GM06990 (cell line): ENCODE data around the gene MOB3C.

Experiments
- DNase-seq: peaks from one replicate; pipeline ENCODE4 v3.0.0-alpha.2; 2011; ENCODE audit not compliant: insufficient read length; ENCODE audit errors: extremely low read depth
- H3K27me3 ChIP-seq: replicated peaks from 2 replicates; pipeline ENCODE4 v1.6.0; 2011; ENCODE audit warnings: low read length; ENCODE audit not compliant: control insufficient read depth, insufficient read depth
- H3K36me3 ChIP-seq: 2 replicates; pipeline ENCODE4 v1.5.1; 2011; ENCODE audit warnings: low read length; ENCODE audit not compliant: control insufficient read depth, insufficient read depth
- H3K4me3 ChIP-seq: replicated peaks from 2 replicates; pipeline ENCODE4 v1.5.1; 2011; ENCODE audit warnings: low read depth, mild to moderate bottlenecking, control low read depth, low read length
- TF ChIP-seq, protein P1 (sequence below): IDR thresholded peaks from 2 replicates; pipeline ENCODE4 v1.5.1; 2011; ENCODE audit warnings: low read length, control low read depth, mild to moderate bottlenecking, inconsistent platforms; ENCODE audit not compliant: insufficient read depth, poor library complexity, severe bottlenecking

MOB3C gene

GRCh38 chr1:46619656-46620258 is 3.1 kb upstream of the MOB3C start:
- TF ChIP-seq, protein P1, sequence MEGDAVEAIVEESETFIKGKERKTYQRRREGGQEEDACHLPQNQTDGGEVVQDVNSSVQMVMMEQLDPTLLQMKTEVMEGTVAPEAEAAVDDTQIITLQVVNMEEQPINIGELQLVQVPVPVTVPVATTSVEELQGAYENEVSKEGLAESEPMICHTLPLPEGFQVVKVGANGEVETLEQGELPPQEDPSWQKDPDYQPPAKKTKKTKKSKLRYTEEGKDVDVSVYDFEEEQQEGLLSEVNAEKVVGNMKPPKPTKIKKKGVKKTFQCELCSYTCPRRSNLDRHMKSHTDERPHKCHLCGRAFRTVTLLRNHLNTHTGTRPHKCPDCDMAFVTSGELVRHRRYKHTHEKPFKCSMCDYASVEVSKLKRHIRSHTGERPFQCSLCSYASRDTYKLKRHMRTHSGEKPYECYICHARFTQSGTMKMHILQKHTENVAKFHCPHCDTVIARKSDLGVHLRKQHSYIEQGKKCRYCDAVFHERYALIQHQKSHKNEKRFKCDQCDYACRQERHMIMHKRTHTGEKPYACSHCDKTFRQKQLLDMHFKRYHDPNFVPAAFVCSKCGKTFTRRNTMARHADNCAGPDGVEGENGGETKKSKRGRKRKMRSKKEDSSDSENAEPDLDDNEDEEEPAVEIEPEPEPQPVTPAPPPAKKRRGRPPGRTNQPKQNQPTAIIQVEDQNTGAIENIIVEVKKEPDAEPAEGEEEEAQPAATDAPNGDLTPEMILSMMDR = no peak

DNA sequence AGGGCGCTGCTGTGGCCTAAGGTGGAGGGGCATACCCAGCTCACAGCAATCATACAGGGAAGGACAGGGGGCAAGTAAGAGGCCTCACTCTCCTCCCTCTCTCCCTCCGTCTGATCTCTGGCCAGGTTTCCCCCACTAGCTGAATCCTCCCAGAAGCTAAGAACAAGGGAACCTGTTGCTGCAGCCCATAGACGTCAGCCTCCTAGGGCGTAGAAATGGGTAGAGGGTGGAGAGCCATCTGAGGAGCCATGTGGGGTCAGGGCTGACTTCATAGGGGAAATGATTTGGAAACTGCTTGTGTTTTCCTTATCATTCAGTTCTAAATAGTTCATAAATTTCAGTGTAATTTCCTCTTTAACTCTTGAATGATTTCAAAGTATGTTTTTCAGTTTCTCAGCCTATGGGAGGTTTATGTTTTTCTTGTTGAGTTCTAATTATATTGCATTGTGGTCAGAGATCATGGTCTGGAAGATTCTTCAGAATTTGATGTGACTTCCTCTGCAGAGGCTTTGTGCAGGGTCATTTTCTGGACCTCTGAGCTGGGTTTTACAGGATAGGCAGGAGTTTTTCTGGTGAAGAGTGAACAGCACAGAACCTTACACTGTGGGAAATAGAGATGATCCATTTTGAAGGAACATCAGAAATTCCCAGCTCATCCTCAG is 2.3 kb upstream of the MOB3C start:
- TF ChIP-seq, protein P1 = no peak
- no peak overlapping the region for H3K4me3 ChIP-seq

More at GRCh38 chr1:46619656-46620258, 3.1 kb upstream of the MOB3C start:
- no peaks in the 10 kb centered on the region for H3K36me3 ChIP-seq
- DNase-seq = no peak
- H3K4me3 ChIP-seq = no peak overlapping the region
- H3K27me3 ChIP-seq = no peaks in the 10 kb centered on the region

DNA sequence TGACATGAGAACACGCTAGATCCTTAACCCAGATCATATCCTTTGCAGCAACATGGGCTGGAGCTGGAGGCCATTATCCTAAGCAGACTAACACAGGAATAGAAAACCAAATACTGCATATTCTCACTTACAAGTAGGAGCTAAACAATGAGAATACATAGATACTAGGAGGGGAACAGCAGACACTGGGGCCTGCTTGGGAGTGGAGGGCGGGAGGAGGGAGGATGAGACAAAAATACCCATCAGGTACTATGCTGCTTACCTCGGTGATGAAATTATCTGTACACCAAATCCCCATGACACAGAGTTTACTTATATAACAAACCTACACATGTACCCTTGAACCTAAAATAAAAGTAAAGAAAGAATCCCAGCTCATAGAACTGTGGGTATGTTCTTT is 1.2 kb upstream of the MOB3C start:
- H3K36me3 ChIP-seq = no peaks in the 10 kb centered on the region; the same call in 1 of the 2 replicates
- no peak for DNase-seq
- no peak overlapping the region for H3K4me3 ChIP-seq
- H3K27me3 ChIP-seq = no peaks in the 10 kb centered on the region
- TF ChIP-seq, protein P1 = no peak

More for the DNA sequence above, 2.3 kb upstream of the MOB3C start:
- no peak for DNase-seq
- no peaks in the 10 kb centered on the region for H3K36me3 ChIP-seq
- no peaks in the 10 kb centered on the region for H3K27me3 ChIP-seq

DNA sequence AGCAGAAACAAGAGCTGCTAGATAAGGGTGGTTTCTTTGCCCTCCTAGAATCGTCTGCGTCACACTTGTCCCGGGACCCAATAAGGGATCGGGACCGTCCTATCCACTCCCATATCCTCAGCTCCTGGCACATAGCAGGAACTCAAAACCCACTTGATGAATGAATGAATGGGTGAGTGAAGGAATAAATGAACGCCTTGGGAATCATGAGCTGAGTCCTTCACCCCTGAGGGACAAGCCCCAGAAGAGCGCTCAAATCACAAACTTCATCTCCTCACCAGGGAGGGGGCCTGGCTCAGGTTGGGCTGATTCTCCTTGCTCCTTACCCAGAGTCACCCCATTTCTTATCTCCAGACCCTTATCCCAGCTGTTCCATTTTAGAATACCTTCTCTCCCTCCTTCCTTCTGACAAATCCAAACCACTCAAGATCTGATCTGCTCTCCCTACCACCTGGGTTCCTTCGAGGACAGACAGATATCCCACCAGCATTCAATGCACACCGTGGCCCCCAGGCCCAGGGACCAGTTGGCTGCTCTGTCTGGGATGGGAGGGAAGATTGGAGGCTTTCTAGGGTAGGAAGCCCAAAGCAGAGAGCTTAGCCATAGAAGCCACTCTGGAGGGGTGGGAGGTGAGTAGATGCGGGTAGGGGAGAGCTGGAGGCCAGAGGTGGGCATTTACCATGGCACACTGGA is 643 bp upstream of the MOB3C start:
- no peaks in the 10 kb centered on the region; the same call in 1 of the 2 replicates for H3K36me3 ChIP-seq
- peak overlapping the region; percentile 89 for H3K4me3 ChIP-seq
- DNase-seq = no peak
- TF ChIP-seq, protein P1 = no peak
- no peaks in the 10 kb centered on the region for H3K27me3 ChIP-seq

GRCh38 chr1:46615735-46616134 is 876 bp downstream of the MOB3C start:
- DNase-seq = no peak
- H3K36me3 ChIP-seq = peaks cover 5% of the 10 kb centered on the region; the same call in 1 of the 2 replicates
- H3K27me3 ChIP-seq = no peaks in the 10 kb centered on the region
- TF ChIP-seq, protein P1 = no peak
- H3K4me3 ChIP-seq = peak overlapping the region; percentile 89
